ENCODE measurements around the gene GPM6B.
A peak's percentile ranks its signal among the peaks of the same experiment; 100 is the strongest.
"Not testable (repeated sequence)": the region's sequence is repeated elsewhere in the genome, so short reads cannot be mapped to it uniquely, and the experiment has no call there.

GPM6B gene

GRCh38 chrX:13730523-13730922 lies 86.4 kb downstream of the GPM6B start:
- not testable (repeated sequence) for DNase-seq (ENCODE audit: low read depth in 2 of 2)

GRCh38 chrX:13726583-13726982 lies 90.3 kb downstream of the GPM6B start:
- DNase-seq (ENCODE audit: low read depth in 2 of 2), result not testable (repeated sequence)

- peak in 1 of 2 donors; percentile 3 for DNase-seq (ENCODE audit: low read depth in 2 of 2)
These were observed 92.0 kb downstream of the GPM6B start for GRCh38 chrX:13724878-13725277.

GRCh38 chrX:13721819-13722519 lies 94.9 kb downstream of the GPM6B start:
- DNase-seq (ENCODE audit: low read depth in 2 of 2), result no peak

- DNase-seq (ENCODE audit: low read depth in 2 of 2), result no peak
These were observed 95.5 kb downstream of the GPM6B start for GRCh38 chrX:13721371-13721770.

Data from stimulated activated CD4-positive, alpha-beta T cell treated with anti-CD3 and anti-CD28 coated beads, Interleukin-1b, Interleukin-23, amount 100 ng/mL, for 1 hour (primary cell).